ENCODE results near the gene CLEC4E.
"Not testable (repeated sequence)": the region's sequence is repeated elsewhere in the genome, so short reads cannot be mapped to it uniquely, and the experiment has no call there.

The CLEC4E gene

GRCh38 chr12:8540831-8541230 lies at the start of gene CLEC4E:
TSS of gene CLEC4E (minus strand) at chr12:8540905. CDS start at chr12:8540797, 108 bp downstream.
- DNase-seq = not testable (repeated sequence)

GRCh38 chr12:8589679-8590078 lies 49.0 kb upstream of the CLEC4E start:
- no peak for DNase-seq

- DNase-seq = not testable (repeated sequence)
Observed at GRCh38 chr12:8584478-8584877, 43.8 kb upstream of the CLEC4E start.

GRCh38 chr12:8584004-8584403 lies 43.3 kb upstream of the CLEC4E start:
- DNase-seq = no peak

GRCh38 chr12:8581098-8581784 lies 40.5 kb upstream of the CLEC4E start:
- no peak for DNase-seq

GRCh38 chr12:8577879-8578278 lies 37.2 kb upstream of the CLEC4E start:
- DNase-seq = no peak

- DNase-seq = no peak
Observed at GRCh38 chr12:8572507-8572906, 31.8 kb upstream of the CLEC4E start.

- DNase-seq = no peak
Observed at GRCh38 chr12:8566525-8566924, 25.8 kb upstream of the CLEC4E start.

- not testable (repeated sequence) for DNase-seq
Observed at GRCh38 chr12:8566052-8566451, 25.3 kb upstream of the CLEC4E start.

GRCh38 chr12:8564656-8565055 lies 24.0 kb upstream of the CLEC4E start:
- no peak for DNase-seq

- DNase-seq = no peak
Observed at GRCh38 chr12:8563356-8563755, 22.7 kb upstream of the CLEC4E start.

GRCh38 chr12:8562310-8562709 lies 21.6 kb upstream of the CLEC4E start:
- no peak for DNase-seq

- no peak for DNase-seq
Observed at GRCh38 chr12:8561011-8561410, 20.3 kb upstream of the CLEC4E start.

GRCh38 chr12:8559676-8560075 lies 19.0 kb upstream of the CLEC4E start:
- DNase-seq = no peak

- DNase-seq = no peak
Observed at GRCh38 chr12:8556531-8557097, 15.9 kb upstream of the CLEC4E start.

GRCh38 chr12:8554451-8555195 lies 13.9 kb upstream of the CLEC4E start:
- DNase-seq = no peak

GRCh38 chr12:8553088-8553627 lies 12.5 kb upstream of the CLEC4E start:
- peak; percentile 7 for DNase-seq

GRCh38 chr12:8549381-8549780 lies 8.7 kb upstream of the CLEC4E start:
- DNase-seq = no peak

- DNase-seq = no peak
Observed at GRCh38 chr12:8548192-8548591, 7.5 kb upstream of the CLEC4E start.

- no peak for DNase-seq
Observed at GRCh38 chr12:8547645-8548044, 6.9 kb upstream of the CLEC4E start.

- no peak for DNase-seq
Observed at GRCh38 chr12:8546591-8546990, 5.9 kb upstream of the CLEC4E start.

GRCh38 chr12:8544295-8544694 lies 3.6 kb upstream of the CLEC4E start:
- peak; percentile 81 for DNase-seq

- no peak for DNase-seq
Observed at GRCh38 chr12:8541562-8541961, 857 bp upstream of the CLEC4E start.

- peak; percentile 19 for DNase-seq
Observed at GRCh38 chr12:8537820-8538219, 2.9 kb downstream of the CLEC4E start.

Measured in NCI-H82 (cell line).